ENCODE results near the gene ATOH1.

- no peak for TF ChIP-seq POLR2A (IDR thresholded peaks at IDR 0.05)
- TF ChIP-seq, protein P1, sequence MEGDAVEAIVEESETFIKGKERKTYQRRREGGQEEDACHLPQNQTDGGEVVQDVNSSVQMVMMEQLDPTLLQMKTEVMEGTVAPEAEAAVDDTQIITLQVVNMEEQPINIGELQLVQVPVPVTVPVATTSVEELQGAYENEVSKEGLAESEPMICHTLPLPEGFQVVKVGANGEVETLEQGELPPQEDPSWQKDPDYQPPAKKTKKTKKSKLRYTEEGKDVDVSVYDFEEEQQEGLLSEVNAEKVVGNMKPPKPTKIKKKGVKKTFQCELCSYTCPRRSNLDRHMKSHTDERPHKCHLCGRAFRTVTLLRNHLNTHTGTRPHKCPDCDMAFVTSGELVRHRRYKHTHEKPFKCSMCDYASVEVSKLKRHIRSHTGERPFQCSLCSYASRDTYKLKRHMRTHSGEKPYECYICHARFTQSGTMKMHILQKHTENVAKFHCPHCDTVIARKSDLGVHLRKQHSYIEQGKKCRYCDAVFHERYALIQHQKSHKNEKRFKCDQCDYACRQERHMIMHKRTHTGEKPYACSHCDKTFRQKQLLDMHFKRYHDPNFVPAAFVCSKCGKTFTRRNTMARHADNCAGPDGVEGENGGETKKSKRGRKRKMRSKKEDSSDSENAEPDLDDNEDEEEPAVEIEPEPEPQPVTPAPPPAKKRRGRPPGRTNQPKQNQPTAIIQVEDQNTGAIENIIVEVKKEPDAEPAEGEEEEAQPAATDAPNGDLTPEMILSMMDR (IDR thresholded peaks at IDR 0.05): no peak
Measured at GRCh38 chr4:93827272-93827947, 1.1 kb upstream of the ATOH1 start.

Measured in uterus (tissue), 2 donors.